Motor neuron (in vitro differentiated cells): Measurements from ENCODE around the gene PCDHGB1. TPM values are rescaled to one million over a fixed set of nuclear protein-coding genes. Genes with fewer than 3 reads are reported as not detected.

Experiments
- ATAC-seq, 8 experiments: fragments of 200-7000 bp; cut with Tn5 transposase; replicated peaks in 6 of 8; 2 replicates each; pipeline ENCODE4 v1.8.0; 2021; ENCODE audit warnings: mild to moderate bottlenecking in 8 of 8, moderate library complexity in 8 of 8
- H3K27ac ChIP-seq, 2 donors: fragments of 250-450 bp; sonication (Bioruptor Pico); 2 replicates each; pipeline ENCODE4 v1.9.0; 2021; ENCODE audit warnings: antibody characterized with exemption in 2 of 2, mild to moderate bottlenecking in 2 of 2, moderate library complexity in 1 of 2
- H3K4me1 ChIP-seq, 2 donors: fragments of 250-450 bp; sonication (Bioruptor Pico); replicated peaks in 1 of 2; 2 replicates each; pipeline ENCODE4 v1.6.1; 2021; ENCODE audit warnings: antibody characterized with exemption in 2 of 2, mild to moderate bottlenecking in 2 of 2, moderate library complexity in 1 of 2
- H3K4me3 ChIP-seq, 5 donors: fragments of 250-450 bp; sonication (Bioruptor Pico); 2 replicates each; pipeline ENCODE4 v1.9.0; 2021; ENCODE audit warnings: antibody characterized with exemption in 5 of 5, mild to moderate bottlenecking in 5 of 5, moderate library complexity in 4 of 5
- WGBS, 10 experiments: fragments of 450-650 bp; shearing (Covaris generic); methylation state at CpG; one replicate each; pipeline ENCODE4 v1.0.0; 2022; 5-methylcytosine and 5-hydroxymethylcytosine counted together
- in situ Hi-C, 9 experiments: fragments of 400-800 bp; cut with MboI; loops; one replicate each; pipeline ENCODE4 v1.15.0; 2021; ENCODE audit warnings: low sequenced_read_pairs in 9 of 9, low pct_unique_long_range_greater_than_20kb in 2 of 9; ENCODE audit not compliant: unreplicated experiment in 9 of 9
- total RNA-seq, 8 experiments: library from RNA; unstranded; fragments of 300-600 nt; gene quantifications; 2 replicates each; pipeline versions ENCODE4 v1.2.3 to v1.2.4, GENCODE V29; 2022

PCDHGB1 gene
- total RNA-seq, 8 experiments from 2014 or later = 0.33 to 4.4 (median 0.83) TPM

- in situ Hi-C loops = no loop called here
- 51 to 90% methylated on average over 2 to 6 of the region's 19 CpGs; no CpG with 5 or more reads in 8 of the 10 experiments for WGBS, 10 experiments
These were observed 7.1 kb downstream of the PCDHGB1 start for GRCh38 chr5:141356950-141357349.

DNA sequence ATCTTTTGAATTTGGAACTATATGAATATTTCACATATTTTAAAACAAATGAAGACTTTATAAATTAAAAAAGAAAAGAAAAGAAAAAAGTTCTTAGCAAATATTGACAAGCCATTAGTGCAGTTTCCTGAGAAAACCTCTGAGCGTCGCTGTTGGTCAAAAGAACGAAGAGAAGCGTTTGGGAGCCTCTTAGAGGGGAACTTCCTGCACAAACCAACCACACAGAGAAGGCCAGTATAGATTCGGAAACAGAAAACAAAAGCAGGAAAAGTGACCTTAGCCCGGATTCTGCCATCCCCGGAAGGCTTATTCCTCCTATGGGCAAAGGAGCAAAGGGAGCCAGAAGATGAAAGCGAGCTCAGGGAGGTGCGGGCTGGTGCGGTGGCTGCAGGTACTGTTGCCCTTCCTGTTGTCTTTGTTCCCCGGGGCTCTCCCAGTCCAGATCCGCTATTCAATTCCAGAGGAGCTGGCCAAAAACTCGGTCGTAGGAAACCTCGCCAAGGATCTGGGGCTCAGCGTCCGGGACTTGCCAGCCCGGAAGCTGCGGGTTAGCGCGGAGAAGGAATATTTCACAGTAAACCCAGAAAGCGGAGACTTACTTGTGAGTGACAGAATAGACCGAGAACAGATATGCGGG, 10.0 kb downstream of the PCDHGB1 start, which contains the start of gene PCDHGB2:
TSS of gene PCDHGB2 (plus strand) at position 205 of the 637 bp plus-strand sequence. CDS start at position 347, 142 bp downstream.
- ATAC-seq = no peak
- Histone ChIP-seq H3K4me1 (no peaks in the 10 kb centered on the region), H3K27ac (no peak within 1 kb of the TSS), H3K4me3 (no peak within 1 kb of the TSS)
- 3 to 92% (median 57%) methylated on average over 4 to 22 of the region's 24 CpGs for WGBS, 10 experiments
- in situ Hi-C loops = no loop called here

More at GRCh38 chr5:141356950-141357349, 7.1 kb downstream of the PCDHGB1 start:
- Histone ChIP-seq H3K4me1 (no peaks in the 10 kb centered on the region), H3K4me3 (no peak overlapping the region), H3K27ac (no peak overlapping the region)
- no peak for ATAC-seq

DNA sequence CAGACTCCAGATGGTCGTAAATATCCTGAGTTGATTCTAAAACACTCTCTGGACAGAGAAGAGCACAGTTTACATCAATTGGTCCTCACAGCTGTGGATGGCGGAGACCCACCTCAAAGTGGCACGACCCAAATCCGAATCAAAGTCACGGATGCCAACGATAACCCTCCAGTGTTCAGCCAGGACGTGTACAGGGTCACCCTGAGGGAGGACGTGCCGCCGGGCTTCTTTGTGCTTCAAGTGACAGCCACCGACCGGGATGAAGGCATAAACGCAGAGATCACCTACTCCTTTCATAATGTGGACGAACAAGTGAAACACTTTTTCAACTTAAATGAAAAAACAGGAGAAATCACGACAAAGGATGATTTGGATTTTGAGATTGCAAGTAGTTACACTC, 10.8 kb downstream of the PCDHGB1 start:
- in situ Hi-C loops = no loop called here
- H3K4me3 ChIP-seq = no peak overlapping the region
- 0 to 95% (median 84%) methylated on average over 1 to 15 of the region's 15 CpGs for WGBS, 10 experiments
- no peak overlapping the region for H3K27ac ChIP-seq
- ATAC-seq = no peak
- no peaks in the 10 kb centered on the region for H3K4me1 ChIP-seq

- ATAC-seq = no peak
- in situ Hi-C loops = no loop called here
- H3K27ac ChIP-seq = no peak overlapping the region
- no peak overlapping the region for H3K4me3 ChIP-seq
- H3K4me1 ChIP-seq = no peaks in the 10 kb centered on the region
These were observed 12.8 kb downstream of the PCDHGB1 start for GRCh38 chr5:141362719-141363118.

- WGBS, 10 experiments = 0 to 95% (median 90%) methylated on average over 3 to 29 of the region's 34 CpGs
- Histone ChIP-seq H3K27ac (no peak within 1 kb of the TSS), H3K4me1 (no peaks in the 10 kb centered on the region), H3K4me3 (no peak within 1 kb of the TSS)
- ATAC-seq = peak in 1 of 8 experiments; percentile 48
- in situ Hi-C loops = no loop called here
These were observed 14.2 kb downstream of the PCDHGB1 start, which contains the start of gene PCDHGA5 for GRCh38 chr5:141363952-141364660. PCDHGA5 (plus strand) TSS chr5:141364162; CDS start chr5:141364331, 169 bp downstream.

GRCh38 chr5:141366016-141366896, 16.4 kb downstream of the PCDHGB1 start:
- Histone ChIP-seq H3K27ac (no peak overlapping the region), H3K4me3 (no peak overlapping the region), H3K4me1 (no peaks in the 10 kb centered on the region)
- no peak for ATAC-seq
- in situ Hi-C loops = no loop called here
- 29 to 96% (median 88%) methylated on average over 5 to 20 of the region's 46 CpGs for WGBS, 10 experiments

- Histone ChIP-seq H3K4me1 (no peaks in the 10 kb centered on the region), H3K27ac (no peak within 1 kb of the TSS), H3K4me3 (no peak within 1 kb of the TSS)
- in situ Hi-C loops = no loop called here
- WGBS, 10 experiments = 3 to 90% (median 85%) methylated on average over 7 to 22 of the region's 32 CpGs
- peak in 3 of 8 experiments; percentile 48 to 99 (median 83) for ATAC-seq
These were observed 20.3 kb downstream of the PCDHGB1 start, which contains the start of gene PCDHGB3 for GRCh38 chr5:141369994-141370848. PCDHGB3 (plus strand) TSS chr5:141370242; CDS start chr5:141370395, 153 bp downstream.

- no peak for ATAC-seq
- H3K4me1 ChIP-seq = no peaks in the 10 kb centered on the region
- H3K4me3 ChIP-seq = no peak overlapping the region
- H3K27ac ChIP-seq = no peak overlapping the region
- 27 to 100% (median 86%) methylated on average over 3 to 24 of the region's 69 CpGs; no CpG with 5 or more reads in 2 of the 10 experiments for WGBS, 10 experiments
- in situ Hi-C loops = no loop called here
These were observed 21.9 kb downstream of the PCDHGB1 start for GRCh38 chr5:141371572-141372475.

DNA sequence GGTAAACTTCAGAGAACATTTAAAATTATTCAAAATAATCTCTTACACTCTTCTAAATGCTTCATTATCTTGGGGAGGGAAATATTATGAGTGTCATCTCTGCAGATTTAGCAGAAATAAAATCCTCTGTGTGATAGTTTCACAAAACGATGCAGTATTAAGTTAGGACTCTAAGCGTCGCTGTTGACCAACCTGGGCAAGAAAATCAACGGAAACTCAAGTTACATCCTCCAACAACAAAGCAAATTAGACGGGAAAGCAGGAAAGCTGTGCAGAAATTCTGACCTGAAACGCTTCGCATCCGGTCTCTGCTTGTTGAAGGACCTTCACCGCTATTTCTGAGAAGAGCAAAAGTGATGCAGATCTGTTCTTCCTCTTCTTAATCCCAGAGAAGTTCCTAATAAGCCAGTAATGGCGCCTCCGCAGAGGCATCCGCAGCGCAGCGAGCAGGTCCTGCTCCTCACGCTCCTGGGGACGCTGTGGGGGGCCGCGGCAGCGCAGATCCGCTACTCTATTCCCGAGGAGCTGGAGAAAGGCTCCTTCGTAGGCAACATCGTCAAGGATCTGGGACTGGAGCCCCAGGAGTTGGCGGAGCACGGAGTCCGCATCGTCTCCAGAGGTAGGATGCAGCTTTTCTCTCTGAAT, 23.9 kb downstream of the PCDHGB1 start, which contains the start of gene PCDHGA6:
TSS of gene PCDHGA6 (plus strand) at position 219 of the 645 bp plus-strand sequence. CDS start at position 412, 193 bp downstream.
- in situ Hi-C loops = no loop called here

DNA sequence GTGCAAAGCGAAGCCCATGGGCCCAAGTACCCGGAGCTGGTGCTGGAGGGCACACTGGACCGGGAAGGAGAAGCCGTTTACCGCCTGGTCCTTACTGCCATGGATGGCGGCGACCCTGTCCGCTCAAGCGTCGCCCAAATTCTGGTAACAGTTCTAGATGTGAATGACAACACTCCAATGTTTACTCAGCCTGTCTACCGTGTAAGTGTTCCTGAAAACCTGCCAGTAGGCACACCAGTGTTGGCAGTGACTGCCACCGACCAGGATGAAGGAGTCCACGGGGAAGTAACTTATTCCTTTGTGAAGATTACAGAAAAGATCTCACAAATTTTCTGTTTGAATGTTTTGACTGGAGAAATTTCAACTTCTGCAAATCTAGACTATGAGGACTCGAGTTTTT, 24.7 kb downstream of the PCDHGB1 start:
- no peak overlapping the region for H3K27ac ChIP-seq
- 0 to 95% (median 70%) methylated on average over 1 to 10 of the region's 14 CpGs; no CpG with 5 or more reads in 1 of the 10 experiments for WGBS, 10 experiments
- in situ Hi-C loops = no loop called here
- no peak for ATAC-seq
- H3K4me3 ChIP-seq = no peak overlapping the region
- no peaks in the 10 kb centered on the region for H3K4me1 ChIP-seq

More for the DNA sequence above, 23.9 kb downstream of the PCDHGB1 start, which contains the start of gene PCDHGA6:
- Histone ChIP-seq H3K4me3 (no peak within 1 kb of the TSS), H3K4me1 (no peaks in the 10 kb centered on the region), H3K27ac (no peak within 1 kb of the TSS)
- peak in 1 of 8 experiments; percentile 46 for ATAC-seq
- WGBS, 10 experiments = 0 to 97% (median 86%) methylated on average over 1 to 25 of the region's 27 CpGs; no CpG with 5 or more reads in 1 of the 10 experiments
